GM13977 (cell line): ENCODE measurements around the gene ARID1A.
"Not testable (repeated sequence)": the region's sequence is repeated elsewhere in the genome, so short reads cannot be mapped to it uniquely, and the experiment has no call there.

Experiments used
- DNase-seq: peaks from one replicate; pipeline ENCODE4 v3.0.0; 2012; ENCODE audit warnings: low spot score
- in situ Hi-C: fragments of 300-500 bp; cut with MboI; formaldehyde crosslinking; loops from one replicate; pipeline ENCODE4 v1.12.0; 2022; ENCODE audit warnings: low sequenced_read_pairs, low pct_unique_long_range_greater_than_20kb, mixed read lengths, inconsistent platforms; ENCODE audit not compliant: unreplicated experiment
- TF ChIP-seq, protein P1 (sequence below): IDR thresholded peaks from 2 replicates; pipeline ENCODE4 v1.5.1; 2012; ENCODE audit warnings: mild to moderate bottlenecking, control low read depth; ENCODE audit not compliant: insufficient read depth; ENCODE audit errors: extremely low read depth, missing control alignments

The ARID1A gene

DNA sequence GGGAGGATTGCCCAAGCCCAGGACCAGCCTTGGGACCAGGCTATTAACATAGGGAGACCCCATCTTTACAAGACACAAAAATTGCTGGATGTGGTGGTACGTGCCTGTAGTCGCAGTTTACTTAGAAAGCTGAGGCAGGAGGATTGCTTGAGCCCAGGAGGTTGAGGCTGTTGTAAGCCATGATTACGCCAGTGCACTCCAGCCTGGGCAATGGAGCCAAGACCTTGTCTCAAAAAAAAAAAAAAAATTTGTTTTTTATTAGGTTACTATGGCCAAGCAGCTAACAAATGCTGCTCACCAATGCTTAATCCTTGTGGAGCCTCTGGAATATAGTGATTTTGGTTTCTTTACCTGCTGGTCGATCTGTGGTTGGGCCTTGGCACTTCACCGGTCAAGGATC lies 8.8 kb downstream of the ARID1A start:
- DNase-seq = no peak
- TF ChIP-seq, protein P1, sequence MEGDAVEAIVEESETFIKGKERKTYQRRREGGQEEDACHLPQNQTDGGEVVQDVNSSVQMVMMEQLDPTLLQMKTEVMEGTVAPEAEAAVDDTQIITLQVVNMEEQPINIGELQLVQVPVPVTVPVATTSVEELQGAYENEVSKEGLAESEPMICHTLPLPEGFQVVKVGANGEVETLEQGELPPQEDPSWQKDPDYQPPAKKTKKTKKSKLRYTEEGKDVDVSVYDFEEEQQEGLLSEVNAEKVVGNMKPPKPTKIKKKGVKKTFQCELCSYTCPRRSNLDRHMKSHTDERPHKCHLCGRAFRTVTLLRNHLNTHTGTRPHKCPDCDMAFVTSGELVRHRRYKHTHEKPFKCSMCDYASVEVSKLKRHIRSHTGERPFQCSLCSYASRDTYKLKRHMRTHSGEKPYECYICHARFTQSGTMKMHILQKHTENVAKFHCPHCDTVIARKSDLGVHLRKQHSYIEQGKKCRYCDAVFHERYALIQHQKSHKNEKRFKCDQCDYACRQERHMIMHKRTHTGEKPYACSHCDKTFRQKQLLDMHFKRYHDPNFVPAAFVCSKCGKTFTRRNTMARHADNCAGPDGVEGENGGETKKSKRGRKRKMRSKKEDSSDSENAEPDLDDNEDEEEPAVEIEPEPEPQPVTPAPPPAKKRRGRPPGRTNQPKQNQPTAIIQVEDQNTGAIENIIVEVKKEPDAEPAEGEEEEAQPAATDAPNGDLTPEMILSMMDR = no peak
- in situ Hi-C loops = no loop called here

GRCh38 chr1:26705227-26705626 lies 9.4 kb downstream of the ARID1A start:
- in situ Hi-C loops, DNase-seq: not testable (repeated sequence)

DNA sequence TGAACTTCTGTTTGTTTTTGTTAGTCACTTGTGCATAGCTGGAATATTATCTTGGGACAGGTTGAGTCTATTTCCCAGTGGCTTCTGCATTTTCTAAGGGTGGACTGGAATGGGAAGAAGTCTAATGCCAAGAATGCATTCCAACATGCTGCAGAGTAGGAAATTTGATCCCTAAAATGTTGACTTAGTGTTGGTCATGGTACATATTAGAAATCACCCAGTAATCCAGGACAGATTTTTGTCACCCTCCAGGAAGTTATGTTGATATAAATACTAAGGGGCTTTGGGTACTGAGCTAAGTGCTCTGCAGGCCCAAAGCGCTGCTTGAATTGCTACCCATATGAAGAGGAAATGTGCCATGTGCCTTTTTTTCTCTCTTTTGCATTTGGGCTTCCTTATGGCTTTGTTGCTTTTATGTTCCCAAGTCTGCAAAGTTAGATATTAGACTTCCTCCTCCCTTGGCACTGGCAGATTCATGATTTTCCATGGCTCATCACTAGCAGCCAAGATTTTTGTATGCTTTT lies 10.0 kb downstream of the ARID1A start:
- DNase-seq = no peak

DNA sequence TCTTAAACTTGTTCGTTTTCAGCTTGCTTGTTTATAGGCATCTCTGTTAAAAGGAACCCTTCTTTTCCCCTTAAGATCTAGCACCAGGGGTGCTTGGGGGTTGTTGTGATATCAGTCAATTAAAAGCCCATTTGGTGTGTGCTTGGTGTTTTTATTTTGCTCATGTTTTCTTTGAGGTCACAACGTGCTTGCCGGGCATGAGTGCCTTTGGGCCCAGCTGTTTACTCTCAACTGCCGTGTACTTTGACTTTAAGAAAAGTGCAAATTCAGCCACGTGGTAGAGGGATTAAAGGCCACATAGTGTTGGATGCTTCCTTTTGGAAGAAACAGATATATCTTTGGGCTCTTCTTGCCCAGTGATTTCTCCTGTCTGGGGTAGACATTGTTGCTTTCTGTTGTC lies 10.5 kb downstream of the ARID1A start:
- TF ChIP-seq, protein P1 = no peak
- no peak for DNase-seq
- in situ Hi-C loops = no loop called here

More for the DNA sequence above, 10.0 kb downstream of the ARID1A start:
- in situ Hi-C loops = no loop called here
- TF ChIP-seq, protein P1 = no peak

DNA sequence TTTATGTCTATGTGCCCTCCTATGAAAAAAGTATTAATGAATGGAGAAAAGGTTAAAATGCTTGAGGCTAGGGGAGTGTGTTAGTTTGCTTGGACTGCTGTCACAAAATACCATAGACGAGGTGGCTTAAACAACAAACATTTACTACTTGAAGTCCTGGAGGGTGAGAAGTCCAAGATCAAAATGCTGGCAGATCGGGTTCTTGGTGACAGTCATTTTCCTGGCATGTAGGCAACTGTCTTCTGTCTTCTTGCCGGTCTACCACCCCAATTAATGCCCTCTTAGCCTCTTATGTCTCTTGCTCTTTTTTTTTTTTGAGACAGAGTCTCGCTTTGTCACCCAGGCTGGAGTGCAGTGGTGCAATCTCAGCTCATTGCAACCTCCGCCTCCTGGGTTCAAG lies 15.0 kb downstream of the ARID1A start:
- TF ChIP-seq, protein P1 = no peak
- in situ Hi-C loops = no loop called here
- no peak for DNase-seq

DNA sequence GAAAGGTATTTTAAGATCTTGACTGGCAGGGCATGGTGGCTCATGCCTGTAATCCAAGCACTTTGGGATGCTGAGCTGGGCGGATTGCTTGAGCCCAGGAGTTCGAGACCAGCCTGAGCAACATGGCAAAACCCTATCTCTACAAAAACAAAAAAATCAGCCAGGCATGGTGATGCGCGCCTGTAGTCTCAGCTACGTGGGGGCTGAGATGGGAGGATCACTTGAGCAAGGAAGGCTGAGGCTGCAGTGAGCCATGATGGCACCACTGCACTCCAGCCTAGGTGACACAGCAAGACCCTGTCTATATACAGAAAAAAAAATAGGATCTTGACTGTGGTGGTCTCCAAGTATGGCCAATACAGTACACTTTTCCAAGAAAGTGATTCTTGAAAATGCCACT lies 16.0 kb downstream of the ARID1A start:
- no peak for DNase-seq
- TF ChIP-seq, protein P1 = no peak
- in situ Hi-C loops = no loop called here

DNA sequence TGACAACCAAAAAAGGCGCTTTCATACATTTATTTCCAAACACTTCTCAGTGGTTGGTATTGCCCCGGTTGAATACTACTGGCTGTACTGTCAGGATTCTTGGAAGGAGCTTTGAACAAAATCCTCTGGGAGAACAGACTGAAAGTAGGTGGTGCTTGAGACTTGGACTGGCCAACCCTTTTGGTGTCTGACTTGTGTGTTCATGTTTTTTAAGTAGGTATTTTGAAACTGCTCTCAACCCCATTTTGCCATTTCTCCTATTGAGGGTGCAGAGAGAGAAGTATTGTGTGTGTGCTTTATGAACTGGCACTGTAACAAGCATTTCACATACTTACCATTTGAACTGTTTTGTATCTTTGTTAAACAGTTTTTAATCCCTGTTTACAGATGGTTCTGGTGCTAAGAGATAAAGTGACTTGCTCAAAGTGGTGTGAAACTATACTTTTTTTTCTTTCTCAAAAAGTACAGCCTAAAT lies 21.2 kb downstream of the ARID1A start:
- TF ChIP-seq, protein P1 = no peak
- in situ Hi-C loops = no loop called here
- DNase-seq = no peak
